IMR-90 (cell line): ENCODE data around the gene KIF16B. TPM values are rescaled to one million over a fixed set of nuclear protein-coding genes. Genes with fewer than 3 reads are reported as not detected.

ENCODE experiments used
- ATAC-seq: fragments of 200-7000 bp; cut with Tn5 transposase; 2 replicates; pipeline ENCODE4 v1.9.1; 2020; ENCODE audit warnings: low read depth, mild to moderate bottlenecking, moderate library complexity
- BruUV-seq: library from RNA; stranded (reverse); fragments of 400-500 nt; replicated peaks from 2 replicates; lab custom pipeline; 2021; lab: Mats Ljungman, UMichigan
- CTCF ChIA-PET: fragments of 300-600 bp; formaldehyde crosslinking; extraction: SDS; loops from one replicate; lab custom pipeline; 2021; ENCODE audit warnings: antibody characterized with exemption; lab: Yijun Ruan, JAX
- POLR2A ChIA-PET: fragments of 300-600 bp; sonication (Branson Sonifier 250); formaldehyde crosslinking; loops from one replicate; lab custom pipeline; 2022; ENCODE audit warnings: antibody characterized with exemption; ENCODE audit not compliant: unreplicated experiment; lab: Charles Lee
- DNase-seq: peaks from one replicate; pipeline ENCODE4 v3.0.0; 2013
- H2AFZ ChIP-seq: replicated peaks from 2 replicates; pipeline ENCODE3; 2013; ENCODE audit warnings: low read length, mild to moderate bottlenecking; ENCODE audit not compliant: poor library complexity
- H2AK5ac ChIP-seq: 2 replicates; pipeline ENCODE4 v1.6.1; 2013; ENCODE audit warnings: low read depth, low read length, inconsistent platforms
- H2AK9ac ChIP-seq: replicated peaks from 2 replicates; pipeline ENCODE3; 2013; ENCODE audit warnings: mild to moderate bottlenecking, low read depth, low read length, moderate library complexity; ENCODE audit not compliant: poor library complexity
- H2BK120ac ChIP-seq: 2 replicates; pipeline ENCODE4 v1.6.1; 2013; ENCODE audit warnings: low read depth, low read length, inconsistent platforms
- H2BK15ac ChIP-seq: 3 replicates; pipeline ENCODE4 v1.6.1; 2013; ENCODE audit warnings: low read depth, low read length, inconsistent platforms
- H2BK20ac ChIP-seq: 2 replicates; pipeline ENCODE4 v1.6.1; 2013; ENCODE audit warnings: low read depth, mild to moderate bottlenecking, inconsistent platforms, low read length, moderate library complexity
- H2BK5ac ChIP-seq: 2 replicates; pipeline ENCODE4 v1.6.1; 2013; ENCODE audit warnings: mild to moderate bottlenecking, low read depth, low read length, inconsistent platforms; ENCODE audit not compliant: poor library complexity, severe bottlenecking
- H3K14ac ChIP-seq: replicated peaks from 2 replicates; pipeline ENCODE4 v1.6.1; 2013; ENCODE audit warnings: low read depth, low read length, inconsistent platforms
- H3K18ac ChIP-seq: 2 replicates; pipeline ENCODE4 v1.6.1; 2013; ENCODE audit warnings: low read depth, low read length, control low read depth
- H3K23ac ChIP-seq: 2 replicates; pipeline ENCODE4 v1.6.1; 2013; ENCODE audit warnings: low read depth, low read length, inconsistent platforms
- H3K27ac ChIP-seq: 2 replicates; pipeline ENCODE4 v1.5.1; 2013; ENCODE audit warnings: mild to moderate bottlenecking, control low read depth, low read length; ENCODE audit not compliant: insufficient read depth
- H3K27me3 ChIP-seq: 2 replicates; pipeline ENCODE4 v1.6.1; 2013; ENCODE audit warnings: low read length; ENCODE audit not compliant: control insufficient read depth, insufficient read depth
- H3K36me3 ChIP-seq: 2 replicates; pipeline ENCODE4 v1.6.1; 2013; ENCODE audit warnings: low read length, mixed read lengths; ENCODE audit not compliant: control insufficient read depth, insufficient read depth
- H3K4ac ChIP-seq: 2 replicates; pipeline ENCODE4 v1.6.1; 2013; ENCODE audit warnings: low read depth, low read length, inconsistent platforms
- H3K4me1 ChIP-seq: 2 replicates; pipeline ENCODE4 v1.6.1; 2013; ENCODE audit warnings: low read length, mixed read lengths; ENCODE audit not compliant: control insufficient read depth, insufficient read depth
- H3K4me2 ChIP-seq: 2 replicates; pipeline ENCODE4 v1.6.1; 2013; ENCODE audit warnings: low read depth, mild to moderate bottlenecking, control low read depth, low read length, moderate library complexity
- H3K4me3 ChIP-seq: 2 replicates; pipeline ENCODE4 v1.5.1; 2013; ENCODE audit warnings: low read depth, mild to moderate bottlenecking, control low read depth, low read length, moderate library complexity; ENCODE audit not compliant: insufficient read depth
- H3K56ac ChIP-seq: 2 replicates; pipeline ENCODE4 v1.6.1; 2013; ENCODE audit warnings: low read length, inconsistent platforms; ENCODE audit not compliant: insufficient read depth; ENCODE audit errors: extremely low read depth
- H3K79me1 ChIP-seq, 2 experiments: 2 replicates each; pipeline ENCODE4 v1.6.1; 2013; ENCODE audit warnings: low read length in 2 of 2, inconsistent platforms in 1 of 2, low read depth in 1 of 2
- H3K9ac ChIP-seq: 2 replicates; pipeline ENCODE4 v1.6.1; 2013; ENCODE audit warnings: low read depth, low read length, control low read depth
- H3K9me1 ChIP-seq: 2 replicates; pipeline ENCODE4 v1.6.1; 2013; ENCODE audit warnings: low read length, inconsistent platforms; ENCODE audit not compliant: insufficient read depth
- H3K9me3 ChIP-seq: 2 replicates; pipeline ENCODE4 v1.6.1; 2013; ENCODE audit warnings: low read length; ENCODE audit not compliant: control insufficient read depth, insufficient read depth
- H4K20me1 ChIP-seq: 2 replicates; pipeline ENCODE4 v1.6.1; 2013; ENCODE audit warnings: low read length, inconsistent platforms; ENCODE audit not compliant: insufficient read depth
- H4K5ac ChIP-seq: 2 replicates; pipeline ENCODE4 v1.6.1; 2013; ENCODE audit warnings: mild to moderate bottlenecking, low read depth, low read length, control low read depth
- H4K8ac ChIP-seq, 2 experiments: 2 replicates each; pipeline ENCODE4 v1.6.1; 2013; ENCODE audit warnings: low read depth in 2 of 2, low read length in 2 of 2, control low read depth in 1 of 2, inconsistent platforms in 1 of 2
- H4K91ac ChIP-seq: 2 replicates; pipeline ENCODE4 v1.6.1; 2013; ENCODE audit warnings: low read depth, low read length, inconsistent platforms; ENCODE audit not compliant: insufficient read depth
- BHLHE40 ChIP-seq: fragments of 150-350 bp; IDR thresholded peaks from 2 replicates; pipeline ENCODE4 v1.6.1; 2016; ENCODE audit warnings: mild to moderate bottlenecking, low read depth, low read length
- CTCF ChIP-seq: conservative IDR thresholded peaks from 2 replicates; pipeline ENCODE4 v1.5.1; 2012; ENCODE audit warnings: mild to moderate bottlenecking, low read depth, low read length, improper control_type of control experiment
- ELK1 ChIP-seq: fragments of 150-350 bp; IDR thresholded peaks from 2 replicates; pipeline ENCODE4 v1.6.1; 2016; ENCODE audit warnings: low read depth, mild to moderate bottlenecking, low read length, moderate library complexity, borderline replicate concordance
- MAFK ChIP-seq: IDR thresholded peaks from 2 replicates; pipeline ENCODE4 v1.6.1; 2012; ENCODE audit warnings: low read depth, low read length, improper control_type of control experiment
- MXI1 ChIP-seq: IDR thresholded peaks from 2 replicates; pipeline ENCODE4 v1.6.1; 2012; ENCODE audit warnings: low read depth, mild to moderate bottlenecking, low read length, moderate library complexity, borderline replicate concordance
- POLR2A ChIP-seq: IDR thresholded peaks from 2 replicates; pipeline ENCODE4 v1.6.1; 2012; ENCODE audit warnings: mild to moderate bottlenecking, low read depth, low read length
- RFX5 ChIP-seq: IDR thresholded peaks from 2 replicates; pipeline ENCODE4 v1.8.0; 2012; ENCODE audit warnings: low read depth, mild to moderate bottlenecking, low read length, moderate library complexity
- WGBS, 2 experiments: methylation state at CpG; one replicate each; pipeline versions ENCODE4 v1.1.5 to v1.1.7; 2013; ENCODE audit warnings: missing lambda C conversion rate in 2 of 2; ENCODE audit not compliant: insufficient read length in 1 of 2; ENCODE audit errors: extremely low coverage in 2 of 2; 5-methylcytosine and 5-hydroxymethylcytosine counted together
- dilution Hi-C: fragments of 300-500 bp; cut with HindIII; formaldehyde crosslinking; loops from one replicate; pipeline ENCODE4 v1.14.3; 2018; ENCODE audit warnings: low sequenced_read_pairs; ENCODE audit not compliant: unreplicated experiment
- in situ Hi-C: fragments of 300-500 bp; cut with MboI; formaldehyde crosslinking; loops from 3 replicates; pipeline ENCODE4 v1.14.3; 2019; ENCODE audit warnings: low sequenced_read_pairs, inconsistent platforms, mixed read lengths
- intact Hi-C: fragments of 100-400 bp; cut with micrococcal nuclease; formaldehyde crosslinking; loops from 2 replicates; pipeline ENCODE4 v1.10.0; 2022
- polyA plus RNA-seq, 3 experiments: library from polyadenylated mRNA; depleted of rRNA; stranded (reverse); fragments of >200 nt; gene quantifications; 2 replicates each; pipeline ENCODE4 v1.2.3, GENCODE V29; 2012; ENCODE audit warnings: low replicate concordance in 1 of 3
- total RNA-seq: library from RNA; depleted of rRNA; stranded (reverse); fragments of >200 nt; gene quantifications from 2 replicates; pipeline ENCODE4 v1.2.3, GENCODE V29; 2012

The KIF16B gene
- total and polyA plus RNA-seq, 2 of the 4 experiments (the other 2 are of a cell fraction), result 4.7 to 10.0 TPM

DNA sequence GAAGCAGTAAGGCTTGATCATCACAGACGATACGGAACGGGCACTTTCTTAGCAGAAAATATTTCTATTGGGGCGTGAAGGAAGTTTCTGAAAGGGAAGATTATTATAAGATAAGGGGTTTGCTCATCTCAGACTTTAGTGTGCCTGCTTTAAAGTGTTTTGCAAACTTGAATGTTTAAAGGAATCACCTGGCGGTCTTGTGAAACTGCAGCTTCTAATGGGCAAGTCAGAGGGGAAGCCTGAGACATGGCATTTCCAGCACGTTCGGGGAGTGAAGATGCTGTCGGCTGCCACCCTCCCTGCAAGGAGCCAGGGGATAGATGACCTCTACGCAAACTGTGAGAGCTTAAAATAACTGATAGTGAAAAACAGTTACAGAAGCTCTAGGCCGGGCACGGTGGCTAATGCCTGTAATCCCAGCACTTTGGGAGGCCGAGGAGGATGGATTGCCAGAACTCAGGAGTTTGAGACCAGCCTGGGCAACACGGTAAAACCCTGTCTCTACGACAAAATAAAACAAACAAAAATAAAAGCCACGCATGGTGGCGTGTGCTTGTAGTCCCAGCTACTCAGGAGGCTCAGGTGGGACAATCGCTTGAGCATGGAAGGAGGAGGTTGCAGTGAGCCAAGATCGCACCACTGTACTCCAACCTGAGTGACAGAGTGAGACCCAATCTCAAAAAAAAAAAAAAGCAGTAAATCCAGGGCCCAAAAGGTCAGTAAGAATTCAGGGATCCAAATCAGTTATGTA, 2.3 kb upstream of the KIF16B start:
- no peaks in the 10 kb centered on the region for H4K20me1 ChIP-seq
- peak overlapping the region; percentile 44 to 84; a peak in 3 of 4 replicates for H4K8ac ChIP-seq
- ChIA-PET POLR2A (no interaction called here), CTCF (no interaction called here)
- H3K56ac ChIP-seq, result no peak overlapping the region
- H2BK5ac ChIP-seq, result peak overlapping the region; percentile 47
- peak overlapping the region; percentile 36 for H3K9ac ChIP-seq
- H3K36me3 ChIP-seq, result no peaks in the 10 kb centered on the region
- H3K4me1 ChIP-seq, result peaks cover 13% of the 10 kb centered on the region
- no peak for TF ChIP-seq BHLHE40
- TF ChIP-seq ELK1, result no peak
- no peak for TF ChIP-seq MAFK
- no peak for TF ChIP-seq POLR2A
- no peak for TF ChIP-seq MXI1
- no peak for TF ChIP-seq RFX5
- TF ChIP-seq CTCF, result no peak
- H3K14ac ChIP-seq, result peak overlapping the region; percentile 76
- H3K27ac ChIP-seq, result no peak overlapping the region
- H3K23ac ChIP-seq, result peak overlapping the region; percentile 79; the same call in 1 of the 2 replicates
- H3K27me3 ChIP-seq, result no peaks in the 10 kb centered on the region
- H4K91ac ChIP-seq, result peak overlapping the region; percentile 52; the same call in 1 of the 2 replicates
- intact Hi-C loops (loop anchor here (10.0 kb wide), 1 partner anchor 159 kb away; the partner anchor contains the start of gene SNRPB2), in situ Hi-C loops (no loop called here), dilution Hi-C loops (no loop called here)
- H2AFZ ChIP-seq, result peak overlapping the region; percentile 97
- peak overlapping the region; percentile 65 for H3K4ac ChIP-seq
- peak overlapping the region; percentile 62; the same call in 1 of the 2 replicates for H2BK120ac ChIP-seq
- 0 out of 3 replicates have a peak overlapping the region, but pooled peaks have one; percentile 75 for H2BK15ac ChIP-seq
- H3K9me1 ChIP-seq, result peaks cover 5% of the 10 kb centered on the region; the same call in 1 of the 2 replicates
- DNase-seq, result no peak
- H3K18ac ChIP-seq, result peak overlapping the region; percentile 26; the same call in 1 of the 2 replicates
- WGBS, 2 experiments, result 60% methylated on average over 4 of the region's 18 CpGs; no CpG with 5 or more reads in 1 of the 2 experiments
- peaks cover 7 to 13% of the 10 kb centered on the region in 2 experiments; a peak in 2 of 4 replicates for H3K79me1 ChIP-seq
- peak overlapping the region; percentile 39; the same call in 1 of the 2 replicates for H2BK20ac ChIP-seq
- BruUV-seq, result no TSS peak
- peak overlapping the region; percentile 44 for H2AK9ac ChIP-seq
- H3K4me3 ChIP-seq, result peak overlapping the region; percentile 44
- no peaks in the 10 kb centered on the region for H3K9me3 ChIP-seq
- no peak overlapping the region for H2AK5ac ChIP-seq
- ATAC-seq, result no peak; the same call in 1 of the 2 replicates
- H4K5ac ChIP-seq, result peak overlapping the region; percentile 36; the same call in 1 of the 2 replicates
- H3K4me2 ChIP-seq, result peak overlapping the region; percentile 94
